Measurements from ENCODE around the gene KDM2B.
A peak's percentile ranks its signal among the peaks of the same experiment; 100 is the strongest.
"Not testable (repeated sequence)": the region's sequence is repeated elsewhere in the genome, so short reads cannot be mapped to it uniquely, and the experiment has no call there.

KDM2B gene

DNA sequence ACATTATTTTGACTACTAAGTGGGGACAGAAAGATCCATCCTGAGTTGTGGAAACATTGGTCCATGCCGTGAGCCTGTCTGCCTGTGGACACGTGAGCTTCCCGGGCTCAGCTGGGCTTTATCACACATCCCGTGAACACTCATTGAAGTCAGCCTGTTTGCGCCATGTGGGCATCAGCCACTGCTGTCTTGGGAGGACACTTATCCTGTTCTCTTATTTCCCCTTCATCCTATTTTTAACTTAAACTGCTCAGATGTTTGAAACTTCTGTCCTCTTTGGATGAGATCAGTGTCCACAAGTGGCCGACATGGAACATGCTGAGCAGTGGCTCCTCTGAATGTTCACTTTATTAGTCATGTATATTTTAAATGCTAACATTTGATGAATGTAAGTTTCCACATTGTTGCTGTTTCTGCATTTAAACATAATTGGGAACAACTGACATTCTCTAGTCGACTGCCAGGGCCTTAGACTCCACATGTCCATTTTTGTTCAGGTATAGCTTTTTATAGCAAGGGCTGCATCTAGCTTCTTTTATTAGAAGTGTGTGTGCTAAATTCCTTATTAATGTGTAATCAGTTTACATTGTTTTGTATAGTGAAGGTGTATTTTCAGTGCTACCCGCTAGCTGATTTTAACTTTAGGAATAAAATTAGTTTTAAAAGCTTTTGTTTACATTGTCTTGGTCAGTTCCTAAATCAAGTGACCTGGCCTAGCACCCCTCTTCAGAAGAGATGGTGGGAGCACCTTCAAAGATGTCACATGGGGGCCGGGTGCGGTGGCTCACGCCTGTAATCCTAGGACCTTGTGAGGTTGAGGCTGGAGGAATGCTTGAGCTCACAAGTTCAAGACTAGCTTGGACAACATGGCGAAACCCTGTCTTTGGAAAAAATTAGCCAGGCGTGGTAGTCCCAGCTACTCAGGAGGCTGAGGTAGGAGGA is 156.9 kb downstream of the KDM2B start:
- no peak for DNase-seq

DNA sequence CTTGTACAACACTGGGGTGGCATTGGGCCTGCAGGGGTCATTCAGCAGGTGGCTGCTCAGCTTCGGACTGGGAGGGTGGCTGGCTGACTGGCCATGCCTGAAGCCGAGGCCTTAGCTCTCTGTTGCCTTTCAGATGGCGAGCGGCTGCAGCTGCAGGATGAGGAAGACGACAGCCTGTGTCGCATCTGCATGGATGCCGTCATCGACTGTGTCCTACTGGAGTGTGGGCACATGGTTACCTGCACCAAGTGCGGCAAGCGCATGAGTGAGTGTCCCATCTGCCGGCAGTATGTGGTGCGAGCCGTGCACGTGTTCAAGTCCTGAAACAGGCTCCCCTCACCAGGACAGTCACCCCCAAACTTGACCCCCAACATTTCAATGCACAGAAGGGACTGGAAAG is 157.6 kb downstream of the KDM2B start:
- no peak for DNase-seq

DNA sequence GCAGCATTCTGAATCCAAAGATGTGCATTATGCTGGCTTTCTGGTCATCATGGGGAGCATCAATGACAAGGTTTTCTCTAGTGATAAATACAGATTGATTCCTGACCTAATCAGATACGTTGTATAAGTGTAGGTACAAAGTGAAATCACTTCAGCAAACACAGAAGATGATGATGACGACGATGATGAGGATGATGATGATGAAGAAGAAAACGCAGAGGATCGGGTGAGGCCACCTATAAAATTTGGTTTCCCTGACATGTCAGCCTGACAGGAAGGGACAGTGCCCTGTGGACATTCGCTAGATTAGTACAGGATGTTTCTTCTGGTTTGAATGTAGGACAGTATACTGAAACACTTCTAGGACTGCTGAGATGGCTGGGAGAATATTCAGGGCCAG is 160.7 kb downstream of the KDM2B start:
- DNase-seq: no peak

DNA sequence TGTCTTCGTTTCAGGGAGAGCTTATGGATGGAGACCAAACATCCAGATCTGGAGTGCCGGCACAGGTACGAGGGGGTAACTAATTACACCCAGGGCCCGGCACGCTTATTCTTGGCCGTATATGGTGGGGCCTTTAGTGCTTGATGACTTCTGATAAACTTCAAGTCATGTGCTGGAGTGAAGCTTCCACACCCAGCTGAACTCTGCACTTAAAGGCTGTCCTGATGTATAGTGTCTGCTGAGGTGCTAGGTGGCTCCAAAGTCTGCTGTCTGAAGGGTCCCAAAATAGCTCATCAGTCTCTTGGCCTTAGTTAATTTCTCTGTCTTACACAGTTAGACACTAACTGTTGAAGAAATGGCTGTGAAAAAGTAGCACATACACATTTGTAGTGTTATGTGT is 163.0 kb downstream of the KDM2B start:
- no peak for DNase-seq

DNA sequence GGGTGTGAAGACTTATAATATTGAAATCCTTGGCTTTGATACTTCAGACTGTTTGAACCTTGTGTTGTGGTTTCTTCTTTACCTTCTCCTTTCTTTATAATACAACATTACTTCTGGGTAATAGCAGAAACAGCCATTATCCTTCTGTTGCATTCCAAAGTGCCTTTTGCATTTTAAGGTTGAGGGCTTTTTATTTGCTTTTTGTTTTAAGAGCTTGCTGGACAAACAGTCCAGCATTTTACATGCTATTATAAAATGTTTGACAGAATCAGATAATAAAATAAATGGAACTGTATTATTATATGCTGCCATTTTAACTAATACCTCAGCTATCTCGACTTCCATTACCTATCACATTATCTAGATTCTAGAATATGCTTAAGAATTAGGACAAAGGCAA is 166.9 kb downstream of the KDM2B start:
- no peak for DNase-seq

DNA sequence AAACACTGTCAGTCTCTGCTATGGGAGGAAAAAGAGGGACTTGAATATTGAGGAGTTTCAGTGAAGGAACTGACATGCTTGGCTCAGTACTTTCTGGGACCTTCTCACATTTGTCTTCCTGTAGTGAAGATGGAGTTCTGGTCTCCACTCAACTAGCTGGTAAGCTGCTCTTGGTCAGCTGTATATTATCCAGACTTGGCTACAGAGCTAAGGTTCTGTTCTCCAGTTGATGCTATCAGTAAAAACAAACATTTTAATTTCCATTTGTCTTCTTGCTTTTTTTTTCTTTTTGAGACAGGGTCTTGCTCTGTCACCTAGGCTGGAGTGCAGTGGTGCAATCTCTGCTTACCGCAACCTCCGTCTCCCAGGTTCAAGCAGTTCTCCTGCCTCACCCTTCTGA is 175.6 kb downstream of the KDM2B start:
- no peak for DNase-seq

DNA sequence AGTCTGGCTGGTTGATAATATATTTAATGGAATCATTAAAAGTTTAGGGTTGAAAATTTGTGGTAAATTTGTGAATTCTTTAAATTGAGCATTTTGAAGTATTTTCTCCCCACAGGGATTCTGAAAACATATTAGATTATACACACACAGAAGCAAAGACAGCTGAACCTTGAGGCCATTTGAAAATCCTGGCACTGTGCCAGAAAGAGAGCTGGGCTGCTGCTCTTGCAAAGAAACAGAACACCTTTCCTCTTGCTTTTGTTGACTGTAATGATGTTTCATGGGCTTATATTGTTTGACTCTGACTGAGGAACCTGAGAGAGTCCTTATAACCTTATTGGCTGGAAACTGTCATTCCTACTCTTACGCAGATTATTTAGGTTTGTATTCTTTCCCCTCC is 176.1 kb downstream of the KDM2B start:
- DNase-seq: peak; percentile 96

DNA sequence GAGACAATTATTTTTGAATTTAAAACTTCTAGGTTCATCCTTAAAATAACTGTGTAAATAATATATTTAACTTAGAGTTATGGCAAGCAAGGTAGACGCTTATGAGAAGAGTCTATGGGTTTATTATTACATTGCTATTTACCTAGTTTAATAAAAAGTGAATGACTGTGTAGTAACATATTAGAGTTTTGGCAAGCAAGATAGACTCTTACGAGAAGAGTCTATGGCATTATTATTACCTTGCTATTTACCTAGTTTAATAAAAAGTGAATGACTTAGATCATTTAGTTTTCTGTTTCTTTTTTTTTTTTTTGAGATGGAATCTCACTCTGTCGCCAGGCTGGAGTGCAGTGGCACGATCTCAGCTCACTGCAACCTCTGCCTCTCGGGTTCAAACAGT is 177.1 kb downstream of the KDM2B start:
- DNase-seq: no peak

DNA sequence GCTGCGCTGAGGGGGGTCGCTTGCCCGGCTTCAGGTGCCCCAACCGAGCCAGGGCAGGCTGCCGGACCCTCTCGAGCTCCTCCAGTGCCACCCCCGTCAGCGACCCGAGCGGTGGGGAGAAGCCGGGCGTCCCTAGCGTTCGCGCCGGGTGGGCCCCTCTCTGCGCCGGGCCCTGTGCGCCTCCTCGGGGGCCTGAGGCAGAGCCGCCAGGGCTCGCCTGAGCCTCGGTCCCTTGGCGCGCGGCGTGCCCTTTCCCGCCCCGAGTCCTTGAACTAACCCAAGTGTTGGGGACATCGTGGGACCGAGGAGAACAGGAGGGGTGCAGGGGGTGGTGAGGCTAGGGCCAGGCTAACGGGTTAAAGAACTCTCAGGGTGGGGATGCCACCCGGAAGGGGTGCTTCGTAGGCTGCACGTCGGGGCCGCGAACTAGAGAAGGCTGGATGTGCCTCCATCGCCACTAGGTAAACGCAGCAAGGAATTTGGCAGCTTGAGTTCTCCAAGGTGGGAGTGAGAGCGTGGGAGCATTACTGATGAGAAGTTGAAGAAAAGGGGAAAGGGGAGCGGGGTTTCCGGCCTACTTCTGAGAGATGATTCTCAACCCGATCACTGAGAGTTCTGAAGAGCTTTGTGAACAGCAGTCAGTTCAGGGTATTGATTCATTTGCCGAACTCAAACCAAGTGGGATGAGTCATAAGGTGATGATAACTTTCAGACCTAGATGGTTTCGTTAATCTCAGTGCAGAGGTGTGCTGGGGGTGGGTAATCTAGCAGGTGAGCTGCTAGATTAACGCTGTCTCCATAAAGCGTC is 180.3 kb downstream of the KDM2B start:
- DNase-seq: peak; percentile 76

DNA sequence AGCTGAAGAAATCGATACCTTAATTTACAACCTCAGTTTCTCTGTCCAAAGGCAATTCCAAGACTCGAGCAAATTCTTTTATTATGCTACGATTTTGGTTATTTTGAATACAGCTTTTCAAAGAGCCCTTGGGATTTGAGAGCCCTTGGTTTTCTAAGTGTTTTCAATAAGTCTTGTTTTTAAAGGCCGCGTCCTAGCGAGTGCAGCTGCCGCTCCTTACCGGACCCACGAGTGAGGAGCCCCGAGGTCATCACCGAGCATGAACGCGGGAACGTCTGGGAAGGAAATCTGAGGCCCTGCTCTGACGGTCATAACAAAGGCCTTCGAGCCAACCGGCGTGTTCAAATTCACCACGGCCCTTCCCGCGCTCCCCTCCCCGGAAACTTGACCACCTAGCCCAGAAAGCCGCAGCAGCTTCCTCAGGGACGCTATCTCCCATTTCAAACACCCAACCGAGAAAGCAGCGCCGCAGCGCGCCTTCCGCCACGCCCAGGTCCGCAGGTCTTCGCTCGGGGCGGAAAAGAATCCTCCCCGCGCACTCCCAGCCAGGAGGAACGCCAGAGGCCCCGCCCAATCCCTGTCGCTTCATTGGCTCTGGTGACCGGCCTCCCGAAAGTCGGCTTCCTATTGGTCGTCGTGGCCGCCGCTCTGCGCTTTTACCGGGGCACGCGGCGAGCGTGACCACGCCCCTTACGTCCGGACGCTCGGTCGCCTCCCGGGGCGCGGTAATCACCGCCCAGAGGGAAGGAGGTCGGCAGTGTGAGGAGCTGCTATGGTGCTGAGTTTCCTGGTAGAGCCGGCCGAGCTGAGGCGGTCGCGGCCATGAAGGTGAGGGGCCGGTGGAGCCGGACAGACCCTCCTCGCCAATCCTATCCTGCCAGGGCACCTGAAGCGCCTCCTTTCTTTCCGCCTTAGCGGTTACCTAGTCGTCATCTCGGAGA is 181.2 kb downstream of the KDM2B start, which contains the start of gene RNF34:
RNF34 (plus strand) TSS at position 728 of the 941 bp plus-strand sequence; CDS start at position 823, 95 bp downstream.
- peak; percentile 100 for DNase-seq

DNA sequence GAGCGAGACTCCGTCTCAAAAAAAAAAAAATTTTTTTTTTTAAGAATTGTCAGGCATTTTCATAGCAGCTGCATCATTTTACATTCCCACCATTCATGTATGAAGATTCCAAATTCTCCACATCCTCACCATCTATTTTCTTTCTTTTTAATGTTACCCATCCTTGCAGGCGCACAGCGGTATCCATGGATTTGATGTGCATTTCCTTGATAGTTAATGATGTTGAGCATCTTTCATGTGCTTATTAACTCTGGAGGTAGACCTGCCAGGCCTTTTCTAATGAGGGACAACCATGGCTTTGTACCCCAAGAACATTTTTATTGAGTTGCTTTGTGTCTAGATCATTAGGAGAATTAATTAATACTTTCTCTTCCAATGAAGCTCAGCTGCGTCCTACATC is 182.5 kb downstream of the KDM2B start:
- no peak for DNase-seq

DNA sequence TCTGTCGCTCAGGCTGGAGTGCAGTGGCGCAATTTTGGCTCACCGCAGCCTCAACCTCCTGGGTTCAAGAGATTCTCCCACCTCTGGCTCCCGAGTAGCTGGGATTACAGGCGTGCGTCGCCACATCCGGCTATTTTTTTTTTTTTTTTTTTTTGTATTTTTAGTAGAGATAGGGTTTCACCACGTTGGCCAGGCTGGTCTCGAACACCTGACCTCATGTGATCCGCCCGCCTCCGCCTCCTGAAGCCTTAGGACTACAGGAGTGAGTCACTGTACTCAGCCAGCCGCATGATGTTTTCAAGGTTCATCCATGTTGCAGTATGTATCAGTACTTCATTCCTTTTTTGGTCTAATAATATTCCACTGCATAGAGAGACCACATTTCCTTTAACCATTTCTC is 183.3 kb downstream of the KDM2B start:
- no peak for DNase-seq

DNA sequence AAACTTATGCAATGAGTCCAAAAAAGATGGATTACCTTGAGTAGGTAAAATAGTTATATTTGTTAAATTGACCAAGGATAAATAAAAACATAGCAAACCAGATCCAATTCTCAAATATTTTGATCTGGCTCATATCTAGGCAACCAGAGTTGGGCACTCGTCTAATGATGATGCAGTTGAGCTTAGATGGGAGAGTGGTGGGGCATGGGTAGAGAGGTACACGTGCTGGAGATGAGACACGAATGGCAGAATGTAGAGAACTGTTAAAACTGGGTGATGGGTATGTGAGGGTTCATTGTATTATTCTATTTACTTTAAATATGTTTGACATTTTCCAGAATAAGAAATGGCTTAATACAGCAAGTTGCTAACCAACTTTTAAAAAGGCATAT is 188.5 kb downstream of the KDM2B start:
- no peak for DNase-seq

DNA sequence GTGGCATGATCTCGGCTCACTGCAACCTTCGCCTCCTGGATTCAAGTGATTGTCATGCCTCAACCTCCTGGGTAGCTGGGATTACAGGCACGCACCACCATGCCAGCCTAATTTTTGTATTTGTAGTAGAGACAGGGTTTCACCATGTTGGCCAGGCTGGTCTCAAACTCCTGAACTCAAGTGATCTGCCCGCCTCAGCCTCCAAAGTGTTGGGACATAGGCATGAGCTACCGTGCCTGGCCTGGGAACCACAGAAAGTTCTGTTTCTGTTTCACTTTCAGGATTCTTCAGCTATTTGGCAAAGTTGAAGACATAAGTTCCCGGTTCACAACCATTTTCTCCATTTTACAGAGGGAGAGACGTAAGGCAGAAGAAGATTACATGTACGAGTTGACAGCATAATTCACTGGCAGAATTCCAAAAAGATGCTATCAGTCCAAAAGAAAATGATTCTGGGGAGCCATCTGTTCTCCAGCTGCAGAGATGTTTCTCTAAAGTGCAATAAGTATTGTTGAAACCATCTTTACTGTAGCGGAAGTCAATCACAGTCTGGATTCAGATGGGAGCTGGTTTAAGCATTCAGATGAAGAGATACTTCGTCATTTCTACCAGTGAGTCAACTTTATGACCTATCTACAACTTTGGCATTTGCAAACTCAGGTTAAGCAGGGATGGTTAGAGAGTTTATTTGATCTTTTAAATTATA is 189.1 kb downstream of the KDM2B start:
- peak; percentile 38 for DNase-seq

DNA sequence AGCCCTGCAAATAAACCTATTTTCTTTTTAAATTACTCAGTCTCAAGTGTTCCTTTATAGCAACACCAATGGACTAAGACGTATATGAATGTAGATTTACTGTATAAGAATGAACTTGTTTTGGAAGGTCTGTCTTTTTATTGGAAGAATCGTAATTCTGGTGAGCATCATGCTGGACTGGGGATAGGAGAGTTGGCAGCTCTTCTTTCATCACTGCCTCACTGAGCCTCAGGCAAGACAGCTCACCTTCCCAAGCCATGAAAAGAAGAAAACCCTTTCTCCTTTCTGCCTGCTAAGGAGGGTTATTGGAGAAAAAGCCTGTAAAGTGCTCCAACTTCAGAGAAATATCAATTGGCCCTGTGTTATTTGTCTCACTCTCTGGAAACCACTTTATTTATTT is 190.0 kb downstream of the KDM2B start:
- DNase-seq: no peak

DNA sequence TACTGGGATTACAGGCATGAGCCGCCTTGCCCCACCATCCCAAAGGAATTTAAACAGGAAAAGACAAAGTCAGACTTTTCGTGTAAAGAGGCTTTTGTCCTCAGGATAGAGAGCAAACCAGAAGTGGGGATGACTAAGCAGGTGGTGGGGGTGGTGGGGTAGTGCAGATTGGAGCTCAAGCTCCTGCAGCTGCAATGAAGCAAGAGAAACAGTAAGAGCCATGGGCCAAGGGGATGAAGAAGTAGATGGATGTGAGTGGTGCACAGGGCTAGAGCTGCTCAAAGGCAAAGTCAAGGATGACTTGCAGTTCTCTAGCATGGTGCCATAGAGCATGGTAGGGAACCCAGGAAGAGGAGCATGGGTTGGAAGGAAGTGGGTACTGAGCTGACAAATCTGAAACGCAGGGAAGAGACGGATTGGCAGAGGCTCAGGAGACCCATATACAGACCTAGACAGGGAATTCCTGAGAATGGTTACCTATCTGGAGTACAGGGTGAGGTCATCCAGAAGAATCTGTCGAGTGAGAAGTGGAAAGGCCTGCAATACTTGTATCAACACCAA is 192.3 kb downstream of the KDM2B start:
- no peak for DNase-seq

DNA sequence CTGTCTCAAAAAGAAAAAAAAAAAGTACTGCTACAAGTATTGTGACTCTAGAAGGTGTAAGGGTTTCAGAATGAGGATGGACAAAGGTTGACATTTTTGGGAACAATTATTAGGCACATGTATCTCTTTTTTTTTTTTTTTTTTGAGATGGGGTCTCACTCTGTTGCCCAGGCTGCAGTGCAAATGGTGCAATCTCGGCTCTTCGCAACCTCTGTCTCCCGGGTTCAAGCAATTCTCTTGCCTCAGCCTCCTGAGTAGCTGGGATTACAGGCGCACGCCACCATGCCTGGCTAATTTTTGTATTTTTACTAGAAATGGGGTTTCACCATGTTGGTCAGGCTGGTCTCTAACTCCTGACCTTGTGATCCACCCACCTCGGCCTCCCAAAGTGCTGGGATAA is 195.9 kb downstream of the KDM2B start:
- not testable (repeated sequence) for DNase-seq

DNA sequence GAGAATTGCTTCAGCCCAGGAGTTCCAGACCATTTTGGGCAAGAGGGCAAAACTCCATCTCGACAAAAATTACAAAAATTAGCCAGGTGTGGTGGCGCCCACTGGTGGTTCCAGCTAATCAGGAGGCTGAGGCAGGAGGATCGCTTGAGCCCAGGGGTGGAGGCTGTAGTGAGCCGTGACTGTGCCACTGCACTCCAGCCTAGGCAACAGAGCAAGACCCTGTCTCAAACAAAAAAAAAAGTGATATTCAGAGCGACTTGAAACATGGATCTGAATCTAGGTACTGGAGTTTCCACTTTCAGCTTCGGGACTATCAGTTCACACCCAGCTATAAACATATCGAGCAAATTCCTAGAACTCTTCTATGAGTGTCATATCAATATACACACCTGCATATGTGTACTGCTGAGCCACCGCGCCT is 197.2 kb downstream of the KDM2B start:
- no peak for DNase-seq

DNA sequence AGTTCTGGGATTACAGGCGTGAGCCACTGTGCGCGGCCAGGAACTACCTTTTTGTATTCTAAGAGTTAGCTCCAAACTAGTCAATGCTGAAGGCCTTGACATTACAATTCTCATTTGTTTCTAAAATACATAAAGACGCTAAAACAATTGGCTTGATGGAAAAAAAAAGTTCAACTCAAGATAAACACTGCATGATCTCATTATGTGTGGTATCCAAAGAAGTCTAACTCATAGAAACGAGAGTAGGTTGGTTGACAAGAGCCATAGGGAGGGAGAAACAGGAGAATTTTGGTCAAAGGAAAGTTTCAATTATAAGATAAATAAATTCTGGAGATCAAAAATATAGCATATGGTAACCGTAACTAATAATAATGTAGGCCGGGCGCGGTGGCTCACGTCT is 200.9 kb downstream of the KDM2B start:
- no peak for DNase-seq
